Activated CD8-positive, alpha-beta memory T cell treated with anti-CD3 and anti-CD28 coated beads for 24 hours (primary cell): ENCODE results near the gene ATP8B2.
"Not testable (repeated sequence)": the region's sequence is repeated elsewhere in the genome, so short reads cannot be mapped to it uniquely, and the experiment has no call there.

Experiments
- DNase-seq: peaks from one replicate; pipeline ENCODE4 v3.0.0-alpha.2; 2020

The ATP8B2 gene

GRCh38 chr1:154347961-154348360 is 22.6 kb downstream of the ATP8B2 start:
- no peak for DNase-seq

- DNase-seq, result no peak
Measured at GRCh38 chr1:154348429-154349076, 23.2 kb downstream of the ATP8B2 start.

GRCh38 chr1:154349121-154349520 is 23.8 kb downstream of the ATP8B2 start:
- DNase-seq, result no peak

GRCh38 chr1:154350383-154350782 is 25.1 kb downstream of the ATP8B2 start:
- no peak for DNase-seq

- no peak for DNase-seq
Measured at GRCh38 chr1:154351363-154352068, 26.2 kb downstream of the ATP8B2 start.

GRCh38 chr1:154352245-154352580 is 26.9 kb downstream of the ATP8B2 start:
- no peak for DNase-seq

- peak; percentile 70 for DNase-seq
Measured at GRCh38 chr1:154352581-154353459, 27.5 kb downstream of the ATP8B2 start.

GRCh38 chr1:154353460-154353904 is 28.2 kb downstream of the ATP8B2 start:
- no peak for DNase-seq

- DNase-seq, result no peak
Measured at GRCh38 chr1:154353966-154354365, 28.6 kb downstream of the ATP8B2 start.

- DNase-seq, result no peak
Measured at GRCh38 chr1:154358519-154358918, 33.2 kb downstream of the ATP8B2 start.

- DNase-seq, result no peak
Measured at GRCh38 chr1:154360288-154360687, 35.0 kb downstream of the ATP8B2 start.

GRCh38 chr1:154360881-154361280 is 35.6 kb downstream of the ATP8B2 start:
- DNase-seq, result not testable (repeated sequence)

GRCh38 chr1:154361357-154361756 is 36.0 kb downstream of the ATP8B2 start:
- no peak for DNase-seq

GRCh38 chr1:154371436-154371835 is 46.1 kb downstream of the ATP8B2 start:
- DNase-seq, result no peak

- DNase-seq, result not testable (repeated sequence)
Measured at GRCh38 chr1:154373777-154374357, 48.5 kb downstream of the ATP8B2 start.

- no peak for DNase-seq
Measured at GRCh38 chr1:154379301-154379700, 54.0 kb downstream of the ATP8B2 start.

GRCh38 chr1:154384650-154385489 is 59.5 kb downstream of the ATP8B2 start:
- DNase-seq, result no peak

- peak; percentile 92 for DNase-seq
Measured at GRCh38 chr1:154386643-154387352, 61.5 kb downstream of the ATP8B2 start.

- DNase-seq, result no peak
Measured at GRCh38 chr1:154391086-154391770, 65.9 kb downstream of the ATP8B2 start.

GRCh38 chr1:154398141-154398540 is 72.8 kb downstream of the ATP8B2 start:
- DNase-seq, result no peak

- no peak for DNase-seq
Measured at GRCh38 chr1:154398678-154399077, 73.4 kb downstream of the ATP8B2 start.
